ENCODE measurements around the gene SGMS1. TPM values are rescaled to one million over a fixed set of nuclear protein-coding genes. Genes with fewer than 3 reads are reported as not detected.
A peak's percentile ranks its signal among the peaks of the same experiment; 100 is the strongest.

The SGMS1 gene
- total RNA-seq, 4 donors from 2014 or later, result 153 to 235 (median 186) TPM

GRCh38 chr10:50625649-50626132, 1.9 kb upstream of the SGMS1 start:
- no peak for TF ChIP-seq CTCF (IDR thresholded peaks at IDR 0.05)
- TF ChIP-seq POLR2A (IDR thresholded peaks at IDR 0.05), result no peak
- peak overlapping the region; percentile 78 for H3K4me3 ChIP-seq (ENCODE audit: low read depth, poor library complexity, severe bottlenecking)
- WGBS, 2 donors, result 4 to 6% methylated on average over 6 of the region's 6 CpGs
- intact Hi-C loops (cut with DNase I; ENCODE audit: low total_unique reads), result loop anchor here (10.0 kb wide), 1 partner anchor 201 kb away; no protein-coding TSS in a partner anchor
- no peak for DNase-seq (ENCODE audit: low spot score in 2 of 2)

GRCh38 chr10:50624866-50625501, 1.2 kb upstream of the SGMS1 start:
- 0 to 2% methylated on average over 15 to 30 of the region's 58 CpGs for WGBS, 2 donors

GRCh38 chr10:50624413-50624865, 683 bp upstream of the SGMS1 start:
- H3K4me3 ChIP-seq (ENCODE audit: low read depth, poor library complexity, severe bottlenecking), result peak overlapping the region; percentile 78
- intact Hi-C loops (cut with DNase I; ENCODE audit: low total_unique reads), result loop anchor here (10.0 kb wide), 1 partner anchor 200 kb away; no protein-coding TSS in a partner anchor
- TF ChIP-seq POLR2A (IDR thresholded peaks at IDR 0.05) (peak in 1 of 2 donors; percentile 69), CTCF (IDR thresholded peaks at IDR 0.05) (no peak)
- peak; percentile 92 to 99 for DNase-seq (ENCODE audit: low spot score in 2 of 2)
- 1% methylated on average over 31 to 41 of the region's 46 CpGs for WGBS, 2 donors

More at GRCh38 chr10:50624866-50625501, 1.2 kb upstream of the SGMS1 start:
- intact Hi-C loops (cut with DNase I; ENCODE audit: low total_unique reads), result loop anchor here (10.0 kb wide), 1 partner anchor 200 kb away; no protein-coding TSS in a partner anchor
- peak; percentile 59 to 91 for DNase-seq (ENCODE audit: low spot score in 2 of 2)
- TF ChIP-seq POLR2A (IDR thresholded peaks at IDR 0.05) (no peak), CTCF (IDR thresholded peaks at IDR 0.05) (peak in 1 of 3 donors; percentile 43)
- peak overlapping the region; percentile 78 for H3K4me3 ChIP-seq (ENCODE audit: low read depth, poor library complexity, severe bottlenecking)

GRCh38 chr10:50622706-50623662, 772 bp downstream of the SGMS1 start:
- TF ChIP-seq CTCF (IDR thresholded peaks at IDR 0.05), result no peak
- no peak for TF ChIP-seq POLR2A (IDR thresholded peaks at IDR 0.05)
- H3K4me3 ChIP-seq (ENCODE audit: low read depth, poor library complexity, severe bottlenecking), result peak overlapping the region; percentile 78
- DNase-seq (ENCODE audit: low spot score in 2 of 2), result peak; percentile 43 to 90
- intact Hi-C loops (cut with DNase I; ENCODE audit: low total_unique reads), result loop anchor here (10.0 kb wide), 1 partner anchor 198 kb away; no protein-coding TSS in a partner anchor
- 1% methylated on average over 24 to 57 of the region's 88 CpGs for WGBS, 2 donors

- 1% methylated on average over 21 of the region's 21 CpGs for WGBS, 2 donors
- TF ChIP-seq CTCF (IDR thresholded peaks at IDR 0.05), result no peak
- no peak for TF ChIP-seq POLR2A (IDR thresholded peaks at IDR 0.05)
- intact Hi-C loops (cut with DNase I; ENCODE audit: low total_unique reads), result loop anchor here (10.0 kb wide), 1 partner anchor 197 kb away; no protein-coding TSS in a partner anchor
These were observed 1.6 kb downstream of the SGMS1 start for GRCh38 chr10:50621968-50622705.

More at GRCh38 chr10:50621968-50622705, 1.6 kb downstream of the SGMS1 start:
- DNase-seq (ENCODE audit: low spot score in 2 of 2), result peak; percentile 96 to 99
- H3K4me3 ChIP-seq (ENCODE audit: low read depth, poor library complexity, severe bottlenecking), result peak overlapping the region; percentile 78
